LNCAP (cell line): Measurements from ENCODE around the gene SCYL1.

Experiments used
- CTCF ChIP-seq: fragments of 450-650 bp; IDR thresholded peaks from 2 replicates; pipeline ENCODE4 v1.5.1; 2017; ENCODE audit warnings: mild to moderate bottlenecking

SCYL1 gene

GRCh38 chr11:65542738-65543390 lies 18.0 kb downstream of the SCYL1 start:
- no peak for TF ChIP-seq CTCF

- TF ChIP-seq CTCF, result no peak
Measured at GRCh38 chr11:65545853-65546216, 21.0 kb downstream of the SCYL1 start.

- TF ChIP-seq CTCF, result no peak
Measured at GRCh38 chr11:65546217-65546958, 21.5 kb downstream of the SCYL1 start.

- no peak for TF ChIP-seq CTCF
Measured at GRCh38 chr11:65547446-65548125, 22.7 kb downstream of the SCYL1 start.

- no peak for TF ChIP-seq CTCF
Measured at GRCh38 chr11:65548395-65548794, 23.5 kb downstream of the SCYL1 start.

GRCh38 chr11:65549096-65549495 lies 24.2 kb downstream of the SCYL1 start:
- no peak for TF ChIP-seq CTCF

- peak; percentile 82 for TF ChIP-seq CTCF
Measured at GRCh38 chr11:65551572-65552387, 26.9 kb downstream of the SCYL1 start.
